ENCODE results near the gene PODXL. TPM values are rescaled to one million over a fixed set of nuclear protein-coding genes. Genes with fewer than 3 reads are reported as not detected.

Gene PODXL
- polyA plus RNA-seq, 1 donor = 26.9 TPM

- H3K27ac ChIP-seq (ENCODE audit: low read length) = no peak overlapping the region
- DNase-seq = no peak
- H3K4me1 ChIP-seq (ENCODE audit: control insufficient read depth, insufficient read depth, low read length) = no peaks in the 10 kb centered on the region
- no peaks in the 10 kb centered on the region for H3K9me3 ChIP-seq (ENCODE audit: control insufficient read depth, low read depth, low read length)
- no peak overlapping the region for H3K4me3 ChIP-seq (ENCODE audit: low read length)
- H3K27me3 ChIP-seq (ENCODE audit: control insufficient read depth, insufficient read depth, low read length) = peaks cover 4% of the 10 kb centered on the region
- WGBS (ENCODE audit: insufficient coverage, low lambda C conversion rate) = no CpG with 5 or more reads among the region's 6 CpGs
- H3K36me3 ChIP-seq (ENCODE audit: control insufficient read depth, insufficient read depth, low read length) = no peaks in the 10 kb centered on the region
Observed at GRCh38 chr7:131568510-131568909, 12.1 kb upstream of the PODXL start.

DNA sequence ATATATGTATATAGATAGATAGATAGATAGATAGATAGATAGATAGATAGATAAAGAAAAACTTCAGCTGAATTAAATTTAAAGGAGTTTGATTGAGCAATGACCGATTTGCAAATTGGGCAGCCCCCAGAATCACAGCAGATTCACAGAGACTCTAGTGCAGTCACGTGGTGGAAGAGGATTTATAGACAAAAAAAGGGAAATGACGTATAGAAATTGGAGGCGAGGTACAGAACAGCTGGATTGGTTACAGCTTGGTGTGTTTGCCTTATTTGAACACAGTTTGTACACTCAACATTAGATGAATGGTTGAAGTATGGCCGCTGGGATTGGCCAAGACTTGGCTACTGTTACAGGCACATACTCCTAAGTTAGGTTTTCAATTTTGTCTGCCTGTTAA lies 8.2 kb upstream of the PODXL start:
- H3K9me3 ChIP-seq (ENCODE audit: control insufficient read depth, low read depth, low read length) = no peaks in the 10 kb centered on the region
- no peaks in the 10 kb centered on the region for H3K4me1 ChIP-seq (ENCODE audit: control insufficient read depth, insufficient read depth, low read length)
- H3K36me3 ChIP-seq (ENCODE audit: control insufficient read depth, insufficient read depth, low read length) = no peaks in the 10 kb centered on the region
- no peak overlapping the region for H3K27ac ChIP-seq (ENCODE audit: low read length)
- H3K4me3 ChIP-seq (ENCODE audit: low read length) = no peak overlapping the region
- DNase-seq = no peak
- 80% methylated on average over 1 of the region's 5 CpGs for WGBS (ENCODE audit: insufficient coverage, low lambda C conversion rate)
- peaks cover 25% of the 10 kb centered on the region for H3K27me3 ChIP-seq (ENCODE audit: control insufficient read depth, insufficient read depth, low read length)

GRCh38 chr7:131563918-131564317 lies 7.5 kb upstream of the PODXL start:
- Histone ChIP-seq H3K9me3 (ENCODE audit: control insufficient read depth, low read depth, low read length) (no peaks in the 10 kb centered on the region), H3K36me3 (ENCODE audit: control insufficient read depth, insufficient read depth, low read length) (no peaks in the 10 kb centered on the region), H3K27me3 (ENCODE audit: control insufficient read depth, insufficient read depth, low read length) (peaks cover 29% of the 10 kb centered on the region), H3K27ac (ENCODE audit: low read length) (no peak overlapping the region), H3K4me1 (ENCODE audit: control insufficient read depth, insufficient read depth, low read length) (no peaks in the 10 kb centered on the region), H3K4me3 (ENCODE audit: low read length) (no peak overlapping the region)
- DNase-seq = no peak
- WGBS (ENCODE audit: insufficient coverage, low lambda C conversion rate) = 100% methylated on average over 1 of the region's 5 CpGs

DNA sequence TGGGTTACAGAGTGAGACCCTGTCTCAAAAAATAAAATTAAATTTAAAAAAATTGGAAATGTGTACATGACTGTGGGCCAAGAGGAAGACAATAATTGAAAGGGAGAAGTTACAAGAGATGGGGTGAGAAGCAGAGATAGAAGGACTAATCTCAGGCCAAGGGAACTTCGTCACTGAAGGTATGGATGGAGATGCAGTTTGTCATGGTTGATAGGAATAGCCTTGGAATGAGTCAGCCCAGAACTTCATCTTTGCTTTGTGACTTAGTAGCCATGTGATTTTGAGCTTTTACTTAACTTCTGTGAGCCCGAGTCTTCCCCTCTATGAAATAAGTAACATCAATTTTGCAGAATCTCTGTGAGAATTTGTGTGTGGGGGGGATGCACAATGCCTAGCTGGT lies 6.5 kb upstream of the PODXL start:
- peaks cover 36% of the 10 kb centered on the region for H3K27me3 ChIP-seq (ENCODE audit: control insufficient read depth, insufficient read depth, low read length)
- H3K4me1 ChIP-seq (ENCODE audit: control insufficient read depth, insufficient read depth, low read length) = peaks cover 1% of the 10 kb centered on the region
- WGBS (ENCODE audit: insufficient coverage, low lambda C conversion rate) = no CpG with 5 or more reads among the region's 2 CpGs
- H3K9me3 ChIP-seq (ENCODE audit: control insufficient read depth, low read depth, low read length) = no peaks in the 10 kb centered on the region
- H3K27ac ChIP-seq (ENCODE audit: low read length) = no peak overlapping the region
- no peak overlapping the region for H3K4me3 ChIP-seq (ENCODE audit: low read length)
- no peaks in the 10 kb centered on the region for H3K36me3 ChIP-seq (ENCODE audit: control insufficient read depth, insufficient read depth, low read length)
- no peak for DNase-seq

DNA sequence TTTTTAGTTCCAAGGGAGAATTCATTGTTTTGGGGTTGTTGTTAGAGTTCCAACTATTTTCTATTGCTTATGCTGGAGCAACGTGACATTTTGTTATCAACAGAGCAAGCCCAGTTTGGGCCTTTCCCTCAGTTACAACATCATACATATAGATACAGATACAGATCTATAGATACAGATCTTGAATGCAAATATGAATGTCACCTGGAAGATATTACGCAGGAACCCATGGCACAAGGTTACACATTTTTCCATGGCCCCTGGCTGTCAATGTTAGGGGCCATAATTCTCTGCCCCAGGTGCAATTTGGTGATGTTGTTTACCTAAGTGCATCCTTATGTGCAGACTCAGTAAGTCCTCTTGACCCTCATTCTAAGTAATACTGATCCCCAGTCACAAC lies 3.6 kb upstream of the PODXL start:
- Histone ChIP-seq H3K4me3 (ENCODE audit: low read length) (no peak overlapping the region), H3K36me3 (ENCODE audit: control insufficient read depth, insufficient read depth, low read length) (no peaks in the 10 kb centered on the region), H3K4me1 (ENCODE audit: control insufficient read depth, insufficient read depth, low read length) (peaks cover 13% of the 10 kb centered on the region), H3K27me3 (ENCODE audit: control insufficient read depth, insufficient read depth, low read length) (peaks cover 60% of the 10 kb centered on the region), H3K9me3 (ENCODE audit: control insufficient read depth, low read depth, low read length) (no peaks in the 10 kb centered on the region), H3K27ac (ENCODE audit: low read length) (no peak overlapping the region)
- DNase-seq = no peak
- no CpG with 5 or more reads among the region's 2 CpGs for whole genome bisulfite sequencing (ENCODE audit: insufficient coverage, low lambda C conversion rate)

- Histone ChIP-seq H3K4me3 (ENCODE audit: low read length) (peak overlapping the region; percentile 15), H3K27ac (ENCODE audit: low read length) (no peak overlapping the region), H3K4me1 (ENCODE audit: control insufficient read depth, insufficient read depth, low read length) (peaks cover 13% of the 10 kb centered on the region), H3K27me3 (ENCODE audit: control insufficient read depth, insufficient read depth, low read length) (peaks cover 69% of the 10 kb centered on the region), H3K9me3 (ENCODE audit: control insufficient read depth, low read depth, low read length) (no peaks in the 10 kb centered on the region), H3K36me3 (ENCODE audit: control insufficient read depth, insufficient read depth, low read length) (no peaks in the 10 kb centered on the region)
- WGBS (ENCODE audit: insufficient coverage, low lambda C conversion rate) = no CpG with 5 or more reads among the region's 32 CpGs
- peak in 1 of 2 donors; percentile 37 for DNase-seq
Observed at GRCh38 chr7:131557652-131558385, 1.4 kb upstream of the PODXL start.

GRCh38 chr7:131556909-131557651 lies 652 bp upstream of the PODXL start:
- Histone ChIP-seq H3K9me3 (ENCODE audit: control insufficient read depth, low read depth, low read length) (no peaks in the 10 kb centered on the region), H3K36me3 (ENCODE audit: control insufficient read depth, insufficient read depth, low read length) (no peaks in the 10 kb centered on the region), H3K27me3 (ENCODE audit: control insufficient read depth, insufficient read depth, low read length) (peaks cover 69% of the 10 kb centered on the region), H3K4me3 (ENCODE audit: low read length) (peak overlapping the region; percentile 55), H3K4me1 (ENCODE audit: control insufficient read depth, insufficient read depth, low read length) (peaks cover 13% of the 10 kb centered on the region), H3K27ac (ENCODE audit: low read length) (no peak overlapping the region)
- WGBS (ENCODE audit: insufficient coverage, low lambda C conversion rate) = 21% methylated on average over 2 of the region's 25 CpGs
- no peak for DNase-seq

- Histone ChIP-seq H3K9me3 (ENCODE audit: control insufficient read depth, low read depth, low read length) (no peaks in the 10 kb centered on the region), H3K27ac (ENCODE audit: low read length) (no peak overlapping the region), H3K4me1 (ENCODE audit: control insufficient read depth, insufficient read depth, low read length) (peaks cover 13% of the 10 kb centered on the region), H3K36me3 (ENCODE audit: control insufficient read depth, insufficient read depth, low read length) (no peaks in the 10 kb centered on the region), H3K27me3 (ENCODE audit: control insufficient read depth, insufficient read depth, low read length) (peaks cover 62% of the 10 kb centered on the region), H3K4me3 (ENCODE audit: low read length) (peak overlapping the region; percentile 31)
- WGBS (ENCODE audit: insufficient coverage, low lambda C conversion rate) = no CpG with 5 or more reads among the region's 30 CpGs
- peak in 1 of 2 donors; percentile 43 for DNase-seq
Observed at GRCh38 chr7:131555552-131556052, 826 bp downstream of the PODXL start.

DNA sequence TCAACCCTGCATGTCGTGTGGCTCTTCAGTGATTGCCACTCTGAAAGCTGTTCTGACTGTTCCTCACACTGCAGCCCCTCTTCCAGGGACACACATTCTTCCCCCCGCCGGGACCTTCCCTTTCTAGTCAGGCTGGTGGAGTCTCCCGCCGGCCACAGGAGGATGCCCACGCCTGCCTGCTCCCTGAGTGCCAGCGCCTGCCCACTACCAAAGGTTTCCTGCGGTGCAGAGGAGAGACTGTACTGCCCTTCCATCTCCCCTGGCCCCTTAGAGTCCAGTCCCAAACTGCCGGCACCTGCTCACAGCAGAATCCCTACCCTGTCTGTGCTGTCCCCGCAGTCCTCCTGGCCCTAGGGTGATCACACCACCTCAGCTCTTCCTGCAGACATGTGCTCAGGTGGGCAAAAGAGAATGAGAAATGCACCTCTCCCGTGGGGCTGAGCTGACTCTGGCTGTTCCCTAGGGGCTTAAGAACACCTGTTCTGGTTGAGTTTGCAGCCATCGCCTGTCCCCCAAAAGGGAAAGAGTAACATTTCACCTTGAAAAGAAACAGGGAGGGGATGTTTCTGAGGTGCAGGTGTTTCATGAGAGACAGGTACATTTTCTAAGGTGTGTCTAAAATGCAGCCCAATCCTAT lies 1.4 kb downstream of the PODXL start:
- Histone ChIP-seq H3K27ac (ENCODE audit: low read length) (no peak overlapping the region), H3K27me3 (ENCODE audit: control insufficient read depth, insufficient read depth, low read length) (peaks cover 56% of the 10 kb centered on the region), H3K4me1 (ENCODE audit: control insufficient read depth, insufficient read depth, low read length) (peaks cover 13% of the 10 kb centered on the region), H3K9me3 (ENCODE audit: control insufficient read depth, low read depth, low read length) (no peaks in the 10 kb centered on the region), H3K4me3 (ENCODE audit: low read length) (peak overlapping the region; percentile 31), H3K36me3 (ENCODE audit: control insufficient read depth, insufficient read depth, low read length) (no peaks in the 10 kb centered on the region)
- DNase-seq = no peak
- no CpG with 5 or more reads among the region's 12 CpGs for WGBS (ENCODE audit: insufficient coverage, low lambda C conversion rate)

DNA sequence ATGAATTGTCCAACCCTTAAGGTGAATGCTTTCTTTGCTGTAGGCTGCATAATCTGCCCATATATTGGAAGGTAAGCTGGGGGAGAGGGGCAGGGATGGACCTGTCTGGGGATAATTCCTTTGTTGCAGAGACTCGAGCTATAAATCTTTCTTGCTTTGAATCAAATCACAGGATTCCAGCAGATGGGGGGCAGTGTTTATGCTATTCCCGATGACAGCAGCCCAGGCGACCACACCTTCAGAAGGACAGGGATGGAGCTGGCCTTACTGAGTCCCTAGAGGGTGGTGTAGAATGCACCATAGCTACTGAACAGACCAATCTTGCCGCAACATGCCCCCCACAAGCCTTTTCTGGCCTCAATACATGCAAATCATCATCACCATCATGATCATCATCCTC lies 2.5 kb downstream of the PODXL start:
- Histone ChIP-seq H3K4me3 (ENCODE audit: low read length) (no peak overlapping the region), H3K27ac (ENCODE audit: low read length) (no peak overlapping the region), H3K9me3 (ENCODE audit: control insufficient read depth, low read depth, low read length) (no peaks in the 10 kb centered on the region), H3K27me3 (ENCODE audit: control insufficient read depth, insufficient read depth, low read length) (peaks cover 48% of the 10 kb centered on the region), H3K4me1 (ENCODE audit: control insufficient read depth, insufficient read depth, low read length) (peaks cover 13% of the 10 kb centered on the region), H3K36me3 (ENCODE audit: control insufficient read depth, insufficient read depth, low read length) (no peaks in the 10 kb centered on the region)
- no peak for DNase-seq
- no CpG with 5 or more reads among the region's 4 CpGs for WGBS (ENCODE audit: insufficient coverage, low lambda C conversion rate)
